ENCODE measurements around the gene TNS3.

The TNS3 gene

DNA sequence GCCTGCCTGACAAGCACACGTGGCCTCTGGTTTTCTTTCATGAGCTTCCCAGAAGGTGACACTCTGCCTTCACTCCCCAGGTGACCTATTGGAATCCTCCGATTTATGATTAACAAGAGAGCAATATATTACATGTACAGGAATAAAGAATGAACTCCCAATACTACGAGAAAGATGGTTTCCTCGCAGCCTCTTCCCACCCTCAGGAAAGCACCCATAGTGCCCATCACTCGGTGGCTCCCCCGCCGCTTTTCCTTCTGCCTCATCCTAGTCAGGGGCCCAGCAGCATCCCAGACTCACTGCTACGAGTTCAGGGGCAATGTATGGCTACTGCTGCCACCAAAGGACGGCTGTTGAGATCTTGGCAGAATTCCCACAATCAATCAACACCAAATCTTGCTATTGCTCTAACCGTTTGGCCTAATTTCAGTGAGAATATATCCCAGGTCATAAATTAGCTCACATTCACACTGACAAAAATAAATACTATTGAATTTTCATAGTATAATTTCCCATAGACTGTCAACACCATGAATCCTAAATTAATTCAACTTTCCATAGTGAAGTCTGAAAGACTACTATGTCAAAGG is 196.3 kb downstream of the TNS3 start:
- no peak for DNase-seq (ENCODE audit: low spot score)

DNA sequence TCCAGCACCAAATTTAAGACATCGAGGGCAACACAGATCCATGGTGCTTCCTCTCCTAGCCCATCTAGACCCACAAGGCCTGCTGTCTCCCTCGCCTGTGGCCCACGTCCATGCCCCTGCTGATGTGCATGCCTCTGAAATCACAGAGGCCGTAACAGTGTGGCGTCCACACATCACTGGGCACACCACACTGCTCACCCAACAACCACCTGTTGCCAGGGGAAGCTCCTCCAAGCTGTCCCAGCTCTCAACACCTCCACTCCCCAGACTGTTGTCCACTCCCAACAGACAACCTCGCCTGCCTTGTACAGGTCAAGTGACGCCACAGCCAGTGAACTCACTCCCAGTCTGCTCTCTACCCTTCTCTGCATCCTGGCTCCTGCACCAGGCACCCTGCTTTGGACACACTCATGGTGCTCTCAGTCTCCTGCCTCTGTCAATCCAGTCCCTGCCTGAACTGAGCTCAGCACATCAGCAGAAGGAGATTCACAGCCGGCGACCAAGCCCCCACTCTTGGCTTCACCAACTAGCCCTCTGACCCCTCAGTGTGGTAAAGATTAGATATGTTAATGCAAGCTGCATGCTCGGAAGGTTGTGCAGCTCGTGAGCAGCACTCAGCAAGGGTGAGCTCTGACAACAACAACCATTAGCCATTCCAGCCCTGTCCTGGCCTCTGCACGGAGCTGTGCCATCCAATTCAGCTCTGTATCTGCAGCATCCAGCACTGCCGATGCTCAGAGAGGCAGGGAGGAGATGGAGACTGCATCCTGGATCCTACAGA is 197.0 kb downstream of the TNS3 start:
- DNase-seq (ENCODE audit: low spot score) = no peak

- DNase-seq (ENCODE audit: low spot score) = no peak
Observed at GRCh38 chr7:47383696-47384445, 198.0 kb downstream of the TNS3 start.

- no peak for DNase-seq (ENCODE audit: low spot score)
Observed at GRCh38 chr7:47383072-47383471, 198.8 kb downstream of the TNS3 start.

DNA sequence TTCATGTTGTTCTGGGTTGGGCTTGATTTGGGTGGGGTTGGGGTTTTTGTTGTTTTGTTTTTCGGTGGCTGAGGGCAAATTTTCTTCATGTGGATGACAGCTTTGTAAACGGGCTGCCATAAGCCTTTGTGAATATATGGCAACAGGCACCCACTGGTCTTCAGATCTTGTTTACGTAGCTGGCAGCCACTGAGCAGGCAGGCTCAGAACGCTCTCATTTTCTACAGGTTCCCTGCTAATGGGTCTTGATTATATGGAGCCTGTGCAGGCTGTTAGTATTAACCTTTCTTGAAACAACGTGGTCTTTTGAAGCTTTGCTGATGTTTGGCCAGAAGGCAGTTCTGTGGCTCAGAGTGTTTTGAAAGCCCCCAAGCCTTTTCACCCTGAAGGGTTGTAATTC is 199.7 kb downstream of the TNS3 start:
- no peak for DNase-seq (ENCODE audit: low spot score)

- no peak for DNase-seq (ENCODE audit: low spot score)
Observed at GRCh38 chr7:47381134-47381495, 200.8 kb downstream of the TNS3 start.

DNA sequence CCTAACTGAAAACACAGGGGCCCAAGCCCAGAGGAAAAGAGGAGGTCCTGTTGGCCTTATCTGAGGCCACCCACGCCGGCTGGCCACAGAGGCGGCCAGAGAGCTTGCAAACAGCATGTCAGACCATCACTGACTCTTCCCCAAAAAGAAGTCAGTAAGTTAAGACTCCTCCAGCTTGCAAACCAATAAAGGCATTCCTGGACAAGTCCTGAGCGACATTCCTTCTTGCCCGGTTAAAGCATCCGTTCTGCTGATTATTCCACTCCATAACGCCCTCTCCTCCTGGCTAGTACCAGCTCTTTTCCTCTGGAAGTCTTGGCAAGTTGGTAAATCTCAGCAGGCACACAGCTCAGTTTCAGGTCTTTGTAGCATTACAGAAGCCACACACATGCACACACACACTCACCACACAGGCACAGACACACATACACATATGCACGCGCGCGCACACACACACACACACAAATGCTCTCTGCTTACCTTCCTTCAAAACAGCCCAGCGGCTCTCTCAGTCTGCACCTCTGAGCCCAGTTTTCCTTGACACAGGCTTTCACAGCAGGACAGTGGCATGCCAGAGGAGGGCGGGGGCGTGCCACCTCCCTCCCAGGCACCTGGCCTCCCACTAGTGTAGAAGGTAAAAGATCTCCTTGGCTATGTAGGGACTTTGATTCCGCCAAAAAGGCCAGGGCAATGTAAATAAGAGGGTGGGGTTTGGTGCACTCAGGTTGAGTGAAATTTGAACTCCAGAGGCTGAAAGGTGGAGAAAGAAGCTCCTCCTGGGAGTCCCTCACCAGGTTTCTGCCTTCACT is 201.4 kb downstream of the TNS3 start:
- DNase-seq (ENCODE audit: low spot score) = peak; percentile 57

DNA sequence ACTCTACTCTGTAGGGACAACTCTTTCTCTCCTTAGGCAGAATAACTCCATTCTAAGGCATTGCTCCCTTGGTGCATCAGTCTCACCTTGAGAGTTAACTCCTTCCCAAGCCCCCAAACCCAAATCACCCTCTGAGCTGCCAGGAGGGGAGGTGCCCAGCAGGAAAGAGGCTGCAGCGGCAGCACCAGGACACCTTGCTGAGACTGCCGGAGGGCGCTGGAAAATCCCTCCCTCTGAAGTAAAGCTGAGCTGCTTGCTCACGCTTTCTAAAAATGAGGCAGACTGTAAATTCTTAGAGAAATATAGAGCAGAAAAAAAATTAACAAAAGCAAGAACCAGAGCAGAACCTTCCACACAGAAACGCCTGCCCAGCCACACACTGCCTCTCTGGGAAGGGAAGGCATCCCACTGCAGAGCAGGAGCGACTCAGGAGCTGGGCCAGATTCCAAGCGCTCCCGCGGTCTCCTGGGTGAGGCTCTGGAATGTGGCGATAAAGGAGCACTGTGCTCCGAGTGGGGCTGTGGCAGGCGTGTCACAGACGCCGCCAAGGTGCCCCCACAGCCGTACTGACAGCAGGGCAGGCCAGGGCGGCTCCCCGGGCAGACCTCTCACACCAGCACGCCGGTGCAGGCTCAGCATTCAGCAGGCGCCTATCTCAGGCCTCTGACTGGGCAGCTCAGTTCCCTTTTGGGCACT is 202.1 kb downstream of the TNS3 start:
- peak; percentile 46 for DNase-seq (ENCODE audit: low spot score)

- no peak for DNase-seq (ENCODE audit: low spot score)
Observed at GRCh38 chr7:47378728-47379395, 203.0 kb downstream of the TNS3 start.

GRCh38 chr7:47377741-47378140 is 204.2 kb downstream of the TNS3 start:
- no peak for DNase-seq (ENCODE audit: low spot score)

DNA sequence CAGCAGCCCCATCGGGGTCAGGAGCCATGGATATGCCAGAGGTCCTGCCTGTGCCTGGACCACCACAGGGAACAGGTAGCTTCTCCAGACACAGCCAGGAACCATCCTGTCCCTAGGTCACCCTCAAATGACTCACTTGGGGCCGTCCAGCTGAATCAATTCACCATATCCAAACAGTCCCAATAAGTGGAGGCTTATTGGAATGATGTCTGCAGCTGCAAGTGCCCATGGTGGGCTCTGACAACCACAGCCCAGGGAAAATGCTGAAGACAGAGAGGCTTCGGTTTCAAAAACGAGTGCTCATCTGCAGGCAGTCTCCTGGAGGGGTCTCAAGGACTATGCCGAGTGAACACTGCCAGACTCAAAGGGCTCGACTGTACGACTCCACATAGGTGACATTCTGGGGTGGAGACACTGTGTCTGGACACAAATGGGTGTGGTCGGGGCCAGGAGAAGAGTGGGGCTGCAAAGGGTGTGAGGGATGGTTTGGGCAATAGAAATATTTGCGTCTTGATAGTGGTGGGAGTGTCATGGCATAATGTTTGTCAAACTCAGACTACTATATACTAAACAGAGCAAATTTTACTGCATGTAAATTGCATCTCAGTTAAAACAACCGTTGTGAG is 204.8 kb downstream of the TNS3 start:
- DNase-seq (ENCODE audit: low spot score) = no peak

DNA sequence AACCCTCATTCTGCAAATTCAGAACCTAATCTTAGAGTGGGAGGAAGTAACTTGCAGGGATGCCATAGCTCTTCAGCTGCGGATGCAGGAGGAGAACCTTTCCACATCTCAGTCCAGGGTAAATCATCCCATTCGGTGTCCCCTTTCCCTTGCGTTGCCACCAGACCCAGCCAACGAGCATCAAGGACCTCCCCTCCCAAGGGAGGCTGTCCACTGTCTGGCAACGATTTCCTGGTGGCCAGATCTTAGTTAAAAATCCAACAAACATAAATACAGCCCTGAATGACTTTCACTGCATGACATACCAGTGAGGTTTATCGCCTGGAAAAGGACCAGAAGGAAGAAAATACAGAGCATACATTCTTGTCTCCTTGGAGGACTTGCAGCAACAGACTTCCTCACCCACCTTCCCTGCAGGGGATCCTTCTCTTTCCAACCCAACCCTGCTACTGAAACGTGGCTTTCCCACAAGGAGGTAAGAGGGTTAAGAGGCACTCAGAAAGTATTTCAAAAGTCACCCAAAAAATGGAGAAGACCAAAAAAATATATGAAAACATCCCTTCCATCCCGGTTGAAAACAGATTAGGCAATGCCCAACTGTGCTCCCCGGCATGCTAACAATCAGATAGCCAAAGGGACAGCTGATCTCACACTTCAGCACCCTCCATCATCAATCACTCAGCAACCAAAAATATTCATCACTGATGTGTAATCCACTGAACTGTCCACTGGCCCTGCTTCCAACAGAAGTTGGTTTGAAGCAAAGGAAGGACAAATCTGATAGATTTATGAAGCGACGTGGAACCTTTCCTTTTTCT is 206.6 kb downstream of the TNS3 start:
- no peak for DNase-seq (ENCODE audit: low spot score)

DNA sequence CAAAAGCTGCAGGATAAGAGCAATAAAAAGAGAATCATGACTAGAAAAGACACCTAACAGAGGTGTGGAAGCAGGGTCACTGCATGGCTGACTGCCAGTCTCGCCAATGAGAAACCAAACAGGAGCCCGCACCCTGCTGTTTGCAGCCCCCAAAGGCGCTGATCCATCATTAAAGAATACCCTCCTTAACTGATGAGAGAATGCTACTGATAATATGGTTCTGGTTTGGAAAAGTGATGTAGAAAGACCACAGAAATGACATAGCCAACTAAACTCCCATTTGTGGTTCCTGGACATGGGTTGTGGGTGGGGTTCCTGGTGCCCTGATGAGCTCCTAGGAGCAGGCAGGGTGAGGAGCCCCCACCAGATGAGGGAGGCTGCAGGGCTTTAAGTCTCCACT is 207.4 kb downstream of the TNS3 start:
- no peak for DNase-seq (ENCODE audit: low spot score)

GRCh38 chr7:47373871-47374451 is 207.9 kb downstream of the TNS3 start:
- DNase-seq (ENCODE audit: low spot score) = no peak

- peak; percentile 71 for DNase-seq (ENCODE audit: low spot score)
Observed at GRCh38 chr7:47371733-47372368, 210.1 kb downstream of the TNS3 start.

- no peak for DNase-seq (ENCODE audit: low spot score)
Observed at GRCh38 chr7:47371317-47371716, 210.6 kb downstream of the TNS3 start.

GRCh38 chr7:47370461-47371042 is 211.4 kb downstream of the TNS3 start:
- DNase-seq (ENCODE audit: low spot score) = no peak

DNA sequence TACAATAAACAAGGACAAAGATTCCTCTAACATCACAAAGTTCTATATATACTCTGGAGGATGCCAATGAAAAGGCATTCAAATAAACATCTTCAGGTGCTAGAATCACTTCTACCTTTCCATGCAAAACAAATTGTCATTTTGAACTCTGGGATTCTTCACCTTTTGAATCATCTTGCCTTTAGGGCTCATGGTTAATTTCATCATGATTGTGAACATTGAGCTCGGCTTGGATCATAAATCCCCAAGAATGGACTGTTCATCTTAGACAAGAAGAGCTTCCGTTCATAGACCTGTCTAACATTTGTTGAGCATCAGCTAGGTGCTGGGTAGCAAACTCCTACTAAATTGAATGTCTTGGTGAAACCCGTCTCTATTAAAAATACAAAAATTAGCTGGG is 212.2 kb downstream of the TNS3 start:
- no peak for DNase-seq (ENCODE audit: low spot score)
